G401.6 (cell line): ENCODE data around the gene GBF1.
"Not testable (repeated sequence)": the region's sequence is repeated elsewhere in the genome, so short reads cannot be mapped to it uniquely, and the experiment has no call there.

Source experiments
- FAIRE-seq: peaks from 2 replicates; lab custom pipeline; 2012; peaks lifted over from hg19 to GRCh38; lab: Jason Lieb, UNC

Gene GBF1

DNA sequence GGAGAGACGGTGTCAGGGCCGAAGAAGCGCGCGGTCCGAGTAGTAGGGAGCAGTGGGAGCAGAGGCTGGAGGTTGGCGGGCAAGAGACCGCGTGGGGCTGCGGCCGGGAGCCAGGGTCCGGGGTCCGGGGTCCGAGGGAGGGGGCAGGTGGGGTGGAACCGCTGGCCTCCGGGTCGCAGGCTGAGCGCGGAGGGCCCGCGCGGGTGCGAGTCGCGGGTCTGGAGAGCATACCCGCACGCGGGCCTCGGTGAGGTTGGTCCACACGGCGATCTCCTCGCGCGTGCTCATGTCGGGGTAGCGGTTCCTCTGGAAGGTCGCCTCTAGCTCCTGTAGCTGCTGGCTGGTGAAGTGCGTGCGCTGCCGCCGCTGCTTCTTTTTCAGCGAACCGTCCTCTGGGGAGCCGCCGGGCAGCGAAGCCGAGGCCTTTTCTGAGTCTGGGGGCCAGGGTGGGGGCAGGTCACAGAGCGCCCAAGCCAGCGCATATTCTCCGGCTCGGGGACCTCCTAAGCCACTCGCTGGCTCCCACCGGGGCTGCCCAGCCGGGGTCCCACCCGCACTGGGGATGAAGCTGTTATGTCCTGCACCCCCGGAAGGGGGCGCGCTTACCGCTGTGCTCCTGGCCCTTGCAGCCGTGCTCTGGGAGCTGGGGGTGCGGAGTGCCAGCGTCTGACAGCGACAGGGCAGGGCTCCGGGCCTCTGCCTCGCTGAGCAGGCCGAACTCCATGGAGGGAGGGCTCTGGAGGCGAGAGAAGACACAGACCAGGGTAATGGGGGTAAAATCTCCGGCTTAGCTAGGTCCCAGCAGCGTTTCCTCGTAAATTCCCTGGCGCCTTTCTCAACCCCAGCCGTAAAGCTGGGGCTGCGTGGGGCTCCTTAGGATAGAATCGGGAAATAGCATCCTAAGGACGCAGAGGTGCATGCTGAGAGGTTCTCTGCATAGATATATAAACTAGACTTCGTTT is 13.7 kb upstream of the GBF1 start:
- no peak for FAIRE-seq

GRCh38 chr10:102233997-102234396 is 11.3 kb upstream of the GBF1 start:
- no peak for FAIRE-seq

GRCh38 chr10:102234888-102235597 is 10.3 kb upstream of the GBF1 start:
- FAIRE-seq = no peak

GRCh38 chr10:102235598-102235920 is 9.8 kb upstream of the GBF1 start:
- FAIRE-seq = no peak

GRCh38 chr10:102236006-102236405 is 9.3 kb upstream of the GBF1 start:
- FAIRE-seq = no peak

- no peak for FAIRE-seq
These were observed 7.5 kb upstream of the GBF1 start for GRCh38 chr10:102237711-102238252.

DNA sequence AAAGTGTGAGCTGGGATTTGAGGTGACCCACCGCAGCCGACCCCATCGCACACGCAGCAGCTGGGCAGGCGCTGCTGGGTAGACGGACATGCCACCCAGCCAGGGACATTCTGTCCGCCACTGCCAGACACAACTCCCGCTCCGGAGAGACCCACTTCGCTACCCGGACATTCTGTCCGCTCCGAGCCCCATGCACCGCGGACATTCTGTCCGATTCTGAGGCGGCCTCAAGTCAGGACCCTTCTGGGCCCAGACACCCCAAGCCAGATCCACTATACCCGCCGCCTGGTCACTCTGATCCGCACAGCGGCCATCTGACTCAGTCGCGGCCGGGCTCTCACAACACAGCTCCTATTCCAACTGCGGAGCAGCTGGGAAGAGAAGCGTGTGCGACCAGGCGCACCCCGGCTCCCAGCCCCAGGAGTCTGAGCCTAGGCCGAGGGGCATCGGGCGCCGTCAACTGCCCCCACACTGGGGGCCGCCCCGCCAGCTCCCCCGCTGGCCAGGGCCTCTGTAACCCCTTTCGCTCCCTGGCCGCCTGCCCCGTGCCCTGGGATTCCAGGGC is 4.8 kb upstream of the GBF1 start:
- FAIRE-seq = no peak

GRCh38 chr10:102241032-102241443 is 4.3 kb upstream of the GBF1 start:
- FAIRE-seq = no peak

GRCh38 chr10:102241444-102242117 is 3.8 kb upstream of the GBF1 start, which contains the start of gene PITX3:
Gene PITX3, minus strand, starts transcription at chr10:102241512. Its CDS starts 9,432 bp downstream, at chr10:102232080.
- FAIRE-seq = peak; percentile 54

- no peak for FAIRE-seq
These were observed 3.2 kb upstream of the GBF1 start for GRCh38 chr10:102242118-102242485.

DNA sequence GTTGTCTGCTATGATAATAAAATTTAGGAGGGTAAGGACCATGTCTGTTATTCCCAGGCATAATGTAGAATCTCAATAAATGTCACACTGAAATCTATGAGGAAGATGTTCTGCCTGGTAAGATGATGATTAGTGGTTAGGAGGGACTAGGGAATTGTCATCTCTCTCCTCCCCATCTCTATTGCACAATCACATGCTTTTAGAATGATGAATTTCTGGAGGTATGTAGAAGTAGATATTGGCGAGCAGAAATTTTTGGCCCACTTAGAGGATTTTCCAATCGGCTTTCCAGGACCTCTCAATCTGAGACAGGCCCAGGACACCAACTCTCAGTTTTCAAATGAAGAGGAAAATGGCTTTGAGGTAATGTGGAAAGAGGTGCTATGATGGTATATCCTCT is 2.0 kb upstream of the GBF1 start:
- FAIRE-seq = no peak

GRCh38 chr10:102245932-102246251 is 560 bp downstream of the GBF1 start:
- FAIRE-seq = no peak

DNA sequence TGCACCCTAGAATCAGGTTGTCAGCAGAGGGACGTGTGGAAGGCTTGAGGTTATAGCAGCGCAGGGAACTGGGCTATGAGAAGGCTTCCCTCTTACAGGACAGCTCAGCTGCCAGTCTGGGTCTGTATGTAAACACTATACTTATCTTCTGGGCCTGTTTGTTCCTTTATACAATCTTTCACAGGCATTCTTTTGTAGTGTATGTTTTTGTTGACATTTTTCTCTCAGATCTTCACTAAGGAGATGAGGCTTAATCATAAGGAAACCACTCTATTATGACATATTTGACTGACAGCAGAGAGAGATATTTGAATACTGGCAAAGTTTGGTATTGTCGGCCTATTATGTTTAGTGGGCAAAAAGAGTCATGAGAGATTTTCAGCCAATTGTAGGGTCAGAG is 929 bp downstream of the GBF1 start:
- no peak for FAIRE-seq

DNA sequence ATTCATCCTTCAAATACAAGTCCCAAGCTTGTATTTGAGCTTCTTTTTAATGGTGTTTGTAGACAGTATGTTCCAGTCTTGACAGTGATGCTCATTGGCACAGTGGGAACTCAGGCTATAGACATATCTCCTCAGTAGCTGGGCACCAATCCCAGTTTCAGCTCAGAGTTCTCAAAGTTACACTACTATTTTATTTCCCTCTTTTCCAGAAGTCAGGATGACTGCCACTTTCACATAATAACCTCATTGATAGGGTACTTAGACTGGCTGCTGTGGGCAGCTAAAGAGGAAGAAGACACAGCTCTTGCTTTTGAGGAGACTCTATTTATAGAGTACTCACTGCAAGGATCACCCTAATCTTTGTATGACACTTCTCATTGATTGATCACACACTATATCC is 2.4 kb downstream of the GBF1 start:
- FAIRE-seq = no peak

DNA sequence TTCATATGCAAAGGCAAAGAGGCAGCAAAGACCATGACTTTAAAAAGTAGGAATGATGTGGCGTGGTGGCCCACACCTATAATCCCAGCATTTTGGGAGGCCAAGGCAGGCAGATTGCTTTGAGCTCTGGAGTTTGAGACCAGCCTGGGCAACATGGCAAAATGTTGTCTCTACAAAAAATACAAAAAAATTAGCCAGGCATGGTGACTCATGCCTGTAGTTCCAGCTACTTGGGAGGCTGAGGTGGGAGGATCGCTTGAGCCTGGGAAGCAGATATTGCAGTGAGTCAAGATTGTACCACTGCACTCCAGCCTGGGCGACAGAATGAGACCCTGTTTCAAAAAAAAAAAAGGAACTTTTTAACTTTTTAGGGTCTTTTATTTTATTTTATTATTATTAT is 7.2 kb downstream of the GBF1 start:
- FAIRE-seq = not testable (repeated sequence)

GRCh38 chr10:102254426-102254825 is 9.1 kb downstream of the GBF1 start:
- no peak for FAIRE-seq

DNA sequence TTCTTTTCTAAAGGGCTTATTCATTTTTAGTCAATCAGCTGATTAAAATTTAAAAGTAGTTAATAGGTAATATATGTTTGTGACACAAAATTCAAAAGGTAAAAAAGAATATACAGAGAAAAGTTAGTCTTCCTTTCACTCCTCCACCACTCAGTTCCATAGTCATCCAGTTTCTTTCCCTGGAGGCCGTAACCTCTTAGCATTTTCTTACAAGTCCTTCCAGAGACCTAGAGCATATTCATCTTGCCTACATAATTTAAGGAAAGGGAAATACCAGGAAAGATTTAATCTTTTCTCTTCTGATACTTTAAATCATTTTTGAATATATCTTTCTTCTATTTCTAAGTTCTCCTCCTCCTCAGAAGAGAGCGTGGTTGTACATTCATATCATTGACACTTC is 10.1 kb downstream of the GBF1 start:
- no peak for FAIRE-seq

DNA sequence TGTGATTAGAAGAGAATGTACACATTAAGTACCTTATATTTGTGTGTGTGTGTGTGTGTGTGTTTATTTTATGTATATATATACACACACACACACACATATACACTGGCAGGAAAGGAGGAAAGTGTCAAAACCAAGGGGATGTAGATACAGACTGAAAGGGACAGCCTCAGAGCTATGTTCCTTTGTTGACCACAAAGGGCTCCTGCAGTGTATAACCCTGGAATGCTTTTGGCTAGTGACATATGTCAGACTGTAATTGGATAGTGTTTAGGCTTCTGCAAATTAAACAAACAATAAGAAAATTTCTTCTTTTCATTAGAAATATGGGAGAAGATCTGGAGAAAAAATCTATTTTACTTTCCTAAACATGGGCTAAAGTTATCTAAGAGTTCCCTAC is 15.9 kb downstream of the GBF1 start:
- FAIRE-seq = no peak

DNA sequence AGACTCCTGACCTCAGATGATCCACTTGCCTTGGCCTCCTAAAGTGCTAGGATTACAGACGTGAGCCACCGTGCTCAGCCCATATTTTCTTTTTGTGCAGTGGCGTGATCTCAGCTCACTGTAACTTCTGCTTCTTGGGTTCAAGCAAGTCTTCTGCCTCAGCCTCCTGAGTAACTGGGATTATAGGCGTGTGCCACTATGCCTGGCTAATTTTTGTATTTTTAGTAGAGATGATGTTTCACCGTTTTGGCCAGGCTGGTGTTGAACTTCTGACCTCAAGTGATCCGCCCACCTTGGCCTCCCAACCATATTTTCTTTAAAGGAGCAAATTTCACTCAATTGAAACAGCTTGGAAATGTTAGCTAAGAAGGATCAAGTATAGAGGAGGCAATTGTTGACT is 16.5 kb downstream of the GBF1 start:
- no peak for FAIRE-seq

DNA sequence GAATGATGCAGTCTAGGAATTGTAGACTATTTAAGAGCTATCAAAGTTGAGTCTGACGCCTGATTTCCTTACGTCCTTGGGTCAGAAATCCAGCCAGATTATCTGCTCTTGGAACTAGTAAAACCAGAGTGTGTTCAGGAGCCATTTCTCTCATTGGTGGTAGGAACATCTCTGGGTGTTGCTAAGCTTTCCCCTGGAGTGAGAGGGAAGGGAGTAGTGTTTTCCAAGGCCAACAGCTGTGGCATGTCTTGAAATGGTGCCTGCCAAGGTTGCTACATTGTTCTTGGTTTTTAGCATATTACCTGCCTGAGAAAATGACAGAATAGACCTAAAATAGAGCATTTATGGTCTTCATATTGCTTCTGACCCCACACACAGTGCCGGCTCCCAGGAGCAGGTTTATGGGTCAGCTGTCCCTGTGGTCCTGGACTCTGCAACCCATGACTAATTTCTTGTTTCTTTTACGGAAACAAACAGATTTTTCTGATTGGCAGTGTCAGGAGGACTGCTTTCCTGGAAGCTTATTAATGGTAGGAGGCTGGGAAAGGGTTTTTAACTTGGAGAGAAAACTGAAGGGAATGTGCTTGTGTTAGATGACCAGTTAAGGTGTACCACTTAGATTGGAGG is 17.5 kb downstream of the GBF1 start:
- no peak for FAIRE-seq

GRCh38 chr10:102264371-102264770 is 19.0 kb downstream of the GBF1 start:
- no peak for FAIRE-seq

- no peak for FAIRE-seq
These were observed 21.3 kb downstream of the GBF1 start for GRCh38 chr10:102266670-102267069.
